GM19351 (cell line): Measurements from ENCODE around the gene BSPRY.
"Not testable (repeated sequence)": the region's sequence is repeated elsewhere in the genome, so short reads cannot be mapped to it uniquely, and the experiment has no call there.

ENCODE experiments used
- ATAC-seq: cut with Tn5 transposase; IDR thresholded peaks from one replicate; pipeline ENCODE4 v1.9.1; 2021; ENCODE audit warnings: mild to moderate bottlenecking, moderate library complexity; ENCODE audit not compliant: unreplicated experiment

The BSPRY gene

GRCh38 chr9:113368982-113369854 is 19.9 kb downstream of the BSPRY start:
- ATAC-seq = no peak

GRCh38 chr9:113369855-113370140 is 20.5 kb downstream of the BSPRY start:
- no peak for ATAC-seq

- no peak for ATAC-seq
These were observed 21.5 kb downstream of the BSPRY start for GRCh38 chr9:113370806-113371325.

DNA sequence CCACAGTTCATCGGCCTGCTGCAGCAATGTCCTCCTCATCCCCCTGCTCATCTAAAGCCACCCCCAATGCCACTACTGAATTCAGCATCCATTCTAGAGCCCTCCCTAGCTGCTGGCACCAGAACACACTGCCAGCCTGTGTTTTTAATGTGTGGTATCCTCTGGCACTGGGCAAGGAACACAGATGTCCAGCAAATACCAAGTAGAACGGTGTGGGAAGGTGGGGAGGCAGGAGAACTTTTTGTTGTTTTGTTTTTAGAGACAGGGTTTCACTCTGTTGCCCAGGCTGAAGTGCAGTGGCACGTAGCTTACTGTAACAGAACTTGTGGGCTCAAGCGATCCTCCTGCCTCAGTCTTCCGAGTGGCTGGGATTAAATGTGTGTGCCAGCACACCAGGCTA is 22.7 kb downstream of the BSPRY start:
- no peak for ATAC-seq

DNA sequence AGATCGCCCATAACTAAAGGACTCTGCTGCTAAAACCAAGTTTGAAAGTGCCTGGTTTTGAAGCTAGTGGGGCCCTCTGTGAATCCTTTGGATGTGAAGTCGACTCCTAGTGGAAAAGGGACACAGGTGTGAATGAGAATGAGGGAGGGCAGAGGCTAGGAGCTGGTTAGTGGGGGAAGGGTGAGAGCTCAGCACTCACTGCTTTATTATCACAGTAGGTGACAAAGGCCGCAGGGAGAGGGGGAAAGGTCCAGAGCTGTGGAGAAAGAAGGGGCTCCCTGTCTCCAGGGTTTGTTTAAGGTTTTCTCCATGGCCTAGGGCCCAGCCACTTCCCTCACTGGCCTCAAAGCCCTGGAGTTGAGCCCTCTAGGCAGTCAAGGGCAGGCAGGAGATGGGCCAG is 23.9 kb downstream of the BSPRY start:
- no peak for ATAC-seq

DNA sequence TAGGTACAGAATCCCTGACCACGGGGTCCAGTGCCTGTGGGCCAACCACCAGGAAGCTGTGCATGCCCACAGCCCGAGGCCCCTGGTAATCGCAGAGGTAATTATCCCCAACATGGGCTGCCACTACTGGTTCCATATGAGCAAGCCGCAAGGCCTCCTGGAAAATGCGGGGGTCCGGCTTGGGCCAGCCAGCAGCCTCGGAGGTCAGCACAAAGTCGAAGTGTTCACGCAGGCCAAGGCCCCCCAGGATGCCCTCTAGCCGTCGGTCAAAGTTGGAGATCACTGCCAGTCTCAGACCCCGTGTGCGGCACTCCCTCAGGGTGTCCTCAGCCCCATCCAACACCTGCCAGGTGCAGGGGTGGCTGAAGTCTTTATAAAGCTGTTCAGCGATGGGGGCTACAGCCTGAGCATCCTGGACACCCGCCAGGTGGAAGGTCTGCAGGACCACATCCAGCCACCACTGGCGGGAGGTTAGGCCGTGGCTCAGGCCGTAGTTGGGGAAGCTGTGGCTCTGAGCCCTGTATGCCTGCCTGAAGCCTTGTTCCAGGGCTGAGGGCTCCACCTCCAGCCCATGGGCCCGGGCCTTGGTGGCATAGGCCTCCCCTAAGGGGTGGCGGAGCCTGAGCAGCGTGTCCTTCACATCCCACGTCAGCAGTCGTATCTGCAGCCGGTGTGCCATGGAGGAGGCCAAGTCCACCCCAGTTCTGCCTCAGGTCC is 24.5 kb downstream of the BSPRY start:
- ATAC-seq = no peak

DNA sequence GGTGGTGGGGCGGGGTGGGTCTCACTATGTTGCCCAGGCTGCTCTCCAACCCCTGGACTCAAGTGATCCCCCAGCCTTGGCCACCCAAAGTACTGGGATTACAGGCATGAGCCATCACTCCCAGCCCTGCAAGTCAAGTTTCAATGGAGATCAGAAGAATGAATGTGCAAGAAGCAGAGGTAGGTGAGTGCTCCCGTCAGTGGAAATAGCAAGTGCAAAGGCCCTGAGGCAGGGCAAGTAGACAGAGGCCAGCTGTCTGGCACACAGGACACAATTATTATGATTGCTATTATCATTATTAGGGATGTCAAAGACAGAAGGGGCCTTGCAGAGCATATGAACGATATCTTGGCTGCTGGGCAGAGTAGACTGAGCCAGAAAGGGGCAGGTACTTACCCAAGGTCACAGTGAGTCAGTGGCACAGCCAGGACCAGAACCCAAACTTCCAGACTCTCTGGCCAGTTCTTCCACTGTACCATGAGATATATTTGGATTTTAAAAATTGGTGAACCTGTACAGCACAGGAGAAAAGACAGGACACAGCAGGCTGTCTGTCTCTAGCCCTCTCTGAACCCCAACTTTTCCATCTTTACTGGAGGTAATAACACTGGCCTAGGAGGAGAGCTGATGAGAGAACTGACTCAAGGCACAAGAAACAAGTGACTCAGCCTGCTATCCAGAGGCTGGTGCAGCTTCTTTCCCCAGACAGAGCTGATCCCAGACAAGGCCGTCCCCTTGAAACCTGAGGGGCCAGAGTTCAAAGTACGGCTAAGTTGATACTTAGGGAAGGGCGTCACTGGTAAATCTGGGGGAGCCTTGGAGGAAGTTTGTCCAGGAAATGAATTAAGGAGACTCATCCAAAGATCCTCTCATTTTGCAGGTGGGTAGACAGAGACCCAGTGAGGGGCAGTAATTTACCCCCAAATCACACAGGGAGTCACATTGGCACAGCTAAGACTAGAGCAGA is 26.0 kb downstream of the BSPRY start:
- ATAC-seq = no peak

DNA sequence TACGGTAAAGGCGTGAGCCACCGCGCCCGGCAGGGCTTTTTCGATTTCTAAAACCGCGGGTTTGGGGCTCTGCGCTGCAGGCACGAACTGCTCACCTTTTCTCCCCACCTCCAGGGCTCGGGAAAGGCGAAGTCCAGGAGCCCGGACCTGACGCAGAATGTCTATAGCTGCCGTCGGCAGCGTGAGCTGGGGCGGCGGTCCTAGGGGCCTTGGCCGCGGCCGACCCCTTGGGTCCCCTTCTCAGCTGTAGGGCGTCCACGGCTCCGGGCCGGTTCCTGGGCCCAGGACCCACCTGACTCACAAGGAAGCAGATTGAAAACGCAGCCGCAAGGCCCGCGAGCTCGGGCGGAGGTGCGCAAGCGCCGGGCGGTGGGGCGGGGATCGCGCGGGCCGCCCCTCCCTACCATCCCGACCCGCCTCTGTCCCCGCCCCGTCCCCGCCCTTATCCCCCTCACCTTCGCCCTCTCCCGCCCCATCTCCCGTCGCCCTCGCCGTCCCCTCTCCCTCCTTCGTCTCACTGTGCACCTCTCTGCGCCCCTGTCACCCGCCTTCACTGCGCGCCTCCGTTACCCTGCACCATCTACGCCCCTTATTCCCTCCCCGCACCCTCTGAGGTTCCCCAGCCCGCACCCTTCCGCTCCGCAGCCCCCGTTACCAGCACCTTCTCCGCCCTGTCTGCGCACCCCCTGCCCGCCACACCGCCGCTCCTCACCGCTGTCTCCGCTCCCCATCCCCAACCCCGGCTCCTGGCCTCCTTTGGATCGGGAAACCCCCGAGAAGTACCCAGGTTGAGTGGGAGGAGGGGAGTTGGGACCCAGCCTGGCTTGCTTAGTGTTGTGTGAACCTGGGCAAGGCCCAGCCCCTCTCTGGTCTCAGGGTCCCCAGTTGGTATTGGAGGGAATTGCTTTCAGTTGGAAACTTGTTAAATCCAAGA is 27.6 kb downstream of the BSPRY start, which contains the start of gene HDHD3:
TSS of gene HDHD3 (minus strand) at position 353 of the 934 bp plus-strand sequence. CDS start 2,632 bp downstream, outside the sequence.
- peak; percentile 73 for ATAC-seq

- not testable (repeated sequence) for ATAC-seq
These were observed 29.9 kb downstream of the BSPRY start for GRCh38 chr9:113379094-113379828.

DNA sequence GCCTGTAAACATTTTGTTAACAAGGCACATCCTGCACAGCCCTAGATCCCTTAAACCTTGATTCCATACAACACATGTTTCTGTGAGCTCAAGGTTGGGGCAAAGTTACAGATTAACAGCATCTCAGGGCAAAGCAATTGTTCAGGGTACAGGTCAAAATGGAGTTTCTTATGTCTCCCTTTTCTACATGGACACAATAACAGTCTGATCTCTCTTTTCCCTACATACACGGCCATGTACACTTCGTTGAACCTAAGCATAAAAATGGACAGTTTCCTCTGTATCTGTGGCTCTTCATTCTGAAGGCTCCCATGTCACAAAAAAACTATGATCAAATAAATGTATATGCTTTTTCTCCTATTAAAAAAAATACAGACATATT is 30.5 kb downstream of the BSPRY start:
- not testable (repeated sequence) for ATAC-seq

DNA sequence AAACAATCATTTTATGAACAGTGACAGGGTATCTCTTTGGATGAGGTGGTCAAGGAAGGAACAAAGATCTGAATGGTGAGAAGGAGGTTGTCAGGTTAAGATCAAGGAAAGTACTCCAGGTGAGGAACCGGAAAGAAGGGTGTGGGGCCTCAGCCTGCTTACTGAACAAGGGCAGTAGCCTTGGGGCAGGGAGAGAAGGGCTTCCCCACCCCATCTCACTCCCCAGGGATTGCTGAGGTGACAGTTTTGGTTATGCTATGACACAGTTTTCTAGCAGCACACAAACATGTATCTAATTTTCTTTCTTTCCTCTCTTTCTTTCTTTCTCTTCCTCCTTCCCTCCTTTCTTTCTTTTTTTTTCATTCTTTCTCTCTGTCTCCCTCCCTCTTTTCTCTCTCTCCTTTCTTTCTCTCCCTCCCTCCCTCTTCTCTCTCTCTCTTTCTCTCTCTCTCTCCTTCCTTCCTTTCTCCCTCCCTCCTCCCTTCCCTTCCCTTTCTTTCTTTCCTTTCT is 31.6 kb downstream of the BSPRY start:
- ATAC-seq = peak; percentile 56

DNA sequence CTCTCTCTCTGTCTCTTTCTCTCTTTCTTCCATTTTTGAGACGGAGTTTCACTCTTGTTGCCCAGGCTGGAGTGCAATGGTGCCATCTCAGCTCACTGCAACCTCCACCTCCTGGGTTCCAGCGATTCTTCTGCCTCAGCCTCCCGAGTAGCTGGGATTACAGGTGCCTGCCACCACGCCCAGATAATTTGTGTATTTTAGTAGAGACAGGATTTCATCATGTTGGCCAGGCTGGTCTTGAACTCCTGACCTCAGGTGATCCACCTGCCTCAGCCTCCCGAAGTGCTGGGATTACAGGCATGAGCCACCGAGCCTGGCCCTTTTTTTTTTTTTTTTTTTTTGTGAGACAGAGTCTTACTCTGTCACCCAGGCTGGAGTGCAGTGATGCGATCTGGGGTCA is 32.1 kb downstream of the BSPRY start:
- ATAC-seq = not testable (repeated sequence)

DNA sequence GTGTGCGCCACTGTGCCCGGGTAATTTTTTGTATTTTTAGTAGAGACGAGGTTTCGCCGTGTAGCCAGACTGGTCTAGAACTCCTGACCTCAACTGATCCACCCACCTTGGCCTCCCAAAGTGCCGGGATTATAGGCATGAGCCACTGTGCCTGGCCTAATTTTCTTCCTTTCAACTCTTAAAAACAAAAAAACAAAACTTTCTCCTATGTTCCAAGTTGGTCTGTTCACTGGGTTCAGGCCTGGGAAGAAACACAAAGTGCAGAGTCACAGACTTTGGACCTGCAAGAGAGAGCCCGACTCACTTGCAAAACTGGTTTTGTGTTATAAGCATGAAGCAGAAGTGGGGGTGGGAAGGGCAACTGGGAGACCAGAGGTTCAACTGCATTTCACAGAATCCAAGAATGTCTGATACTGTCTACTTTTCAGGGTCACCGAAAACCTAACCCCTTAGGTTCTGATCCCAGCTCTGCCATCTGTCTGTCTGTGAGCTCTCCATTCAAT is 32.6 kb downstream of the BSPRY start:
- no peak for ATAC-seq

GRCh38 chr9:113386571-113387393 is 37.4 kb downstream of the BSPRY start:
- ATAC-seq = no peak

DNA sequence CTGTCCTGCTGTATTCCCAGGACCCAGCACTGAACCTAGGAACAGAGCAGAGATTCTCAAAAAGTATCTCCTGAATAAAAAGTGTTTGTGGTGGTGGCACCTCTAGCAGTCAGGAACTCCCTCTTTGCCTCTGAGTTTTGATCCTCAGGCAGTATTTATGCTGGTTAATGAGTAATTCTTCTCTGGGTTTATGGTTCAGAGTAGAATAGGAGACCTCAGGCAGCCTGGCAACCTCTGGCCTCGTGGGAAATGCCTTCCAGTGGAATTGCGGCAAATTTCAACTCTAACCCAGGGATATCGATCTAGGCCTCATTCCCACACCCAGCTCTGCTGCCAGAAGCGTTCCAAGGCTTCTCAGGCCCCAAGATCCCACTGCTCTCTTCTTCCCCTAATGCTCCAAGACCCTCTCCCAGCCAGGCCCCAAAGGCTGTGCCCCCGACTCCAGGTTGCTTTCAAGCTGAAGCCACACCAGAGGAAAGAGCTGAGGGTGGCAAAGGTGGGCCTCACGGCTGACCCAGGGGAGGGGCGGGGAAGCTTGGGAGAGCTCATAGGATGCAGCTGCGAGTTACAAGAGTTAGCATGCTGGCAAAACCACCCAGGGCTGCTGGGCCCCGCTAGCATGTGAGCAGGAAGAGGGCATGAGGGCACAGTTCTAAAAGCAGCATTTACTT is 38.4 kb downstream of the BSPRY start:
- no peak for ATAC-seq

- no peak for ATAC-seq
These were observed 39.5 kb downstream of the BSPRY start for GRCh38 chr9:113388833-113389232.

DNA sequence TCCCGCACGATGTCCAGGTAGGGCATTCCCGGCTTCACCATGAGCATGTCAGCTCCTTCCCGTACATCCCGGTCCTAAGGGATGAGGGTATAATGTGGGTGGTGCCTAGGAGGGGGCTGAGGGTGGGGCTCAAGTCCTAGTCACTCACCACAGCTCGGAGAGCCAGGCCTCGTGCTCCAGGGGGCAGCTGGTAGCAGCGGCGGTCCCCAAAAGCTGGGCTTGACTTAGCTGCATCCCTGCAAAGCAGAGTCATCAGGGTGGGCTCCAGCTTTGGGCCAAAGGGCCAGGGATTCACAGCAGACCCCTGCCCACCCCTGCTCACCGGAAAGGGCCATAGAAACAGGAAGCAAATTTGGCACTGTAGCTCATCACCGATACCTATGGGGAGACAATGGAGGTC is 40.1 kb downstream of the BSPRY start:
- no peak for ATAC-seq
